OCI-LY3 (cell line): ENCODE data around the gene RNF13.
"Not testable (repeated sequence)": the region's sequence is repeated elsewhere in the genome, so short reads cannot be mapped to it uniquely, and the experiment has no call there.

Source experiments
- EZH2phosphoT487 ChIP-seq: fragments of 200-600 bp; shearing (Covaris generic); IDR thresholded peaks from 2 replicates; pipeline ENCODE4 v1.6.1; 2018; ENCODE audit warnings: antibody characterized with exemption, mixed run types, low read depth
- TF ChIP-seq, protein P1 (sequence below): fragments of 200-600, 300-600 bp; sonication (generic); IDR thresholded peaks from 2 replicates; pipeline ENCODE4 v1.5.1; 2014; ENCODE audit warnings: antibody characterized with exemption, low read length, low read depth

DNA sequence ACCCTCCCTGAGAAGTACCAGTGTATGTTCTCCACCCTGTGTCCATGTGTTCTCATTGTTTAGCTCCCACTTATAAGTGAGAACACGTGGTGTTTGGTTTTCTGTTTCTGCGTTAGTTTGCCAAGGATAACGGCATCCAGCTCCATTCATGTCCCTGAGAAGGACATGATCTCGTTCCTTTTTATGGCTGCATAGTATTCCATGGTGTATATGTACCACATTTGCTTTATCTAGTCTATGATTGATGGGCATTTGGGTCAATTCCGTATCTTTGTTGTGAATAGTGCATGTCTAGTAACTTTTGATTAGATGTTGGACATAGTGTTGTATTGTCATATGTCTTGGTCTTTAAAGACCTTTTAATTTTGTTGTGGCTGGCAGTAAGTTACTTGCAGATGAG lies 70.8 kb downstream of the RNF13 start:
- TF ChIP-seq, protein P1, sequence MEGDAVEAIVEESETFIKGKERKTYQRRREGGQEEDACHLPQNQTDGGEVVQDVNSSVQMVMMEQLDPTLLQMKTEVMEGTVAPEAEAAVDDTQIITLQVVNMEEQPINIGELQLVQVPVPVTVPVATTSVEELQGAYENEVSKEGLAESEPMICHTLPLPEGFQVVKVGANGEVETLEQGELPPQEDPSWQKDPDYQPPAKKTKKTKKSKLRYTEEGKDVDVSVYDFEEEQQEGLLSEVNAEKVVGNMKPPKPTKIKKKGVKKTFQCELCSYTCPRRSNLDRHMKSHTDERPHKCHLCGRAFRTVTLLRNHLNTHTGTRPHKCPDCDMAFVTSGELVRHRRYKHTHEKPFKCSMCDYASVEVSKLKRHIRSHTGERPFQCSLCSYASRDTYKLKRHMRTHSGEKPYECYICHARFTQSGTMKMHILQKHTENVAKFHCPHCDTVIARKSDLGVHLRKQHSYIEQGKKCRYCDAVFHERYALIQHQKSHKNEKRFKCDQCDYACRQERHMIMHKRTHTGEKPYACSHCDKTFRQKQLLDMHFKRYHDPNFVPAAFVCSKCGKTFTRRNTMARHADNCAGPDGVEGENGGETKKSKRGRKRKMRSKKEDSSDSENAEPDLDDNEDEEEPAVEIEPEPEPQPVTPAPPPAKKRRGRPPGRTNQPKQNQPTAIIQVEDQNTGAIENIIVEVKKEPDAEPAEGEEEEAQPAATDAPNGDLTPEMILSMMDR: not testable (repeated sequence)
- not testable (repeated sequence) for TF ChIP-seq EZH2phosphoT487
